A172 (cell line): ENCODE results near the gene FNBP1. TPM values are rescaled to one million over a fixed set of nuclear protein-coding genes. Genes with fewer than 3 reads are reported as not detected.
"Not testable (repeated sequence)": the region's sequence is repeated elsewhere in the genome, so short reads cannot be mapped to it uniquely, and the experiment has no call there.

Source experiments
- DNase-seq: peaks from one replicate; pipeline ENCODE4 v3.0.0-alpha.2; 2015; ENCODE audit warnings: low spot score
- total RNA-seq: library from RNA; depleted of rRNA; stranded (reverse); fragments of >200 nt; shearing (Covaris generic); gene quantifications from 2 replicates; pipeline ENCODE4 v1.2.3, GENCODE V29; 2014

FNBP1 gene
- total RNA-seq, 1 experiment from 2014 or later: 28.4 TPM

DNA sequence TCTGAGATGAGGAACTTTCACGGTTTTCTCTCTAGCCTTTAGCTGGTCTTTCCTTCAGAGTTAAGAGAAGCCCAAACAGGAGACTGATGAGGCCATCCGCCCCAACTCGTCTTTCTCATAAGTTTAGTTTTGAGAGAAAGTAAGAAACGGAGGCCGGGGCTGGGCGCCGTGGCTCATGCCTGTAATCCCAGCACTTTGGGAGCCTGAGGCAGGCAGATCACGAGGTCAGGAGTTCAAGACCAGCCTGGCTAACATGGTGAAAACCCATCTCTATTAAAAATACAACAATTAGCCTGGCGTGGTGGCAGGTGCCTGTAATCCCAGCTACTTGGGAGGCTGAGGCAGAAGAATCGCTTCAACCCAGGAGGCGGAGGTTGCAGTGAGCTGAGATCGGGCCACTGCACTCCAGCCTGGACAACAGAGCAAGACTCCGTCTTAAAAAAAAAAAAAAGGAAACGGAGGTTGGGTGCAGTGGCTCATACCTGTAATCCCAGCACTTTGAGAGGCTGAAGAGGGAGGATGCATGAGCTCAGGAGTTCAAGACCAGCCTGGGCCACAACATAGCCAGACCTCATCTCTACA is 152.2 kb downstream of the FNBP1 start:
- DNase-seq: not testable (repeated sequence)

GRCh38 chr9:129889941-129890717 is 152.9 kb downstream of the FNBP1 start:
- DNase-seq: no peak

GRCh38 chr9:129889122-129889940 is 153.7 kb downstream of the FNBP1 start:
- DNase-seq: no peak

DNA sequence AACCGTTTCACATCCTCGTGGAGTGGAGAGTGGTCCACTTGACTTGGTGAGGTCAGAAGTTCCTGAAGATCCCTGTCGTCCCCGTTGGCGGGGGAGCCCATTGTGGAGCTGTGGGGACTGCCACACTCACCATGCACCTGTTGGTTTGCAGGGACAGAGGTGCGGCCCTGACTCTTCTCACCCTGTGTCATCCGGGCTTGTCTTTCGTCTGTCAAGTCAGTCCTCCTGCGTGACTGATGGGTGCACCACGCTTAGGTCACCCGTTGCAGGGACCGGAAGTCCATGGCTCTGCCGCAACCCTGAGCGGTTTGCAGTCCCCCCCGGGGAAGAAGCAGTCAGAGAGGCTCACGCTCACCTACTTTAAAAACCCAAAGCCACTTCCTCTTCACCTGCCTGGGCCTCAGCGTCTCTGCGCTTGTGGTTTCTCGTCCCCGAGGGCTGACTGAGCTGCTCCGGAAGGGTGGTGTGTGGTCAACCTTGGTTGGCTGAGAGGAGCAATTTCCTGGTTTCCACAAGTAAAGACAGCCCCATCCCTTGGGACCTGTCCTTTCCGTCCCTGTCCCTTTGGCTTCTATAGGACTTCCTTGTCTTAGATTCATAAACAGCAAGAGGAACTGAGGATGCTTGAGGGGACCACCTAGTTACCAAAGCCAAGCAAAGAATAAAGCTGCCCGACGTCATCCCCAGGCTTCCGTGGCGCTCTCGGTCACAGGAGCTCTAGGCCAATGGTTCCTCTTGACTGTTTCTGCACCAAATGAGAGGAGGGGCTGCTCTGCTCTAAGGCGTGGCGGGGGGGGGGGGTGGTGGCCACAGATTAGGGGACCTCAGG is 154.5 kb downstream of the FNBP1 start:
- DNase-seq: no peak

DNA sequence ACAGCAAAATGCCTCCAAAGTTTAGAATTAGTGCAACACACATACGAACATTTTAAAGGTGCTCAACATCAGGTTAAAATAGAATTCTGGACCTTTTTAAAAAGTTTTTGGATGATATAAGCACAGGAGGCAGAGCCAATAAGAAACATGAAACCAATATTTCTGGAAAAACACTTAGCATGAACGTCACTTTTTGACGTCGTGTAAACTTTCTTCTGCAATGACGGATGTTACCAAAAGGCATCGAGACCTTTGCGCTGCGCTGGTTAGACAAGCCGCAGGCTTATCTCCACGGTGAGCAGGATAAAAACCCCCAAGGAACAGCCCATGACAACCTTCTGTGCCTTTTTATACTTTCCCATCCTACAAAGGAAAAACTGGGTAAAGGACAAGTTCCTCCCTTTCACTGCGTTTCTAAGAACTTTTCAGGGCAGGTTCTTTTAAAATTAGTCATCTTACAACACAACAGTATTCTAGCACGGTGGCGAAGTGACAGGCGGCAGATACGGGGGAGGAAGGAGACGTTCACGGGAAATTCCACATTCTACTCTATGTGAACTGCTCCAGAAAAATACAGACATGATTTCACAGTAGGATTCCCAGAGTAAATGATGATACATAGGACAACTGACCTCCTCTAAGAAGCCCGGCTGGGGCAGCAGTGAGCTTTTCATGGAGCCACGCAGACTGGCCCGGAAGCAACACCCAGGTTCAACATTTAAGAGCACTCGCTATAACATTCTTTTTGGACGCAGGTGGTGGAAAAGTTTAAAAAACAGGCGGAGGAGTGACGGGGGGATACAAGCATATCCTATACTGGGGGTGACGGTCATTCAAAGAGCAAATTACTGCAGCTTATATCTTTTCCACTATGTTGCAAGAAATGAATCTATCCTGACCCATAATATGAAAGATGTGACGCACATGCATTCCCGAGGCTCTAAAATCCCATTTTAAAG is 155.4 kb downstream of the FNBP1 start:
- no peak for DNase-seq

DNA sequence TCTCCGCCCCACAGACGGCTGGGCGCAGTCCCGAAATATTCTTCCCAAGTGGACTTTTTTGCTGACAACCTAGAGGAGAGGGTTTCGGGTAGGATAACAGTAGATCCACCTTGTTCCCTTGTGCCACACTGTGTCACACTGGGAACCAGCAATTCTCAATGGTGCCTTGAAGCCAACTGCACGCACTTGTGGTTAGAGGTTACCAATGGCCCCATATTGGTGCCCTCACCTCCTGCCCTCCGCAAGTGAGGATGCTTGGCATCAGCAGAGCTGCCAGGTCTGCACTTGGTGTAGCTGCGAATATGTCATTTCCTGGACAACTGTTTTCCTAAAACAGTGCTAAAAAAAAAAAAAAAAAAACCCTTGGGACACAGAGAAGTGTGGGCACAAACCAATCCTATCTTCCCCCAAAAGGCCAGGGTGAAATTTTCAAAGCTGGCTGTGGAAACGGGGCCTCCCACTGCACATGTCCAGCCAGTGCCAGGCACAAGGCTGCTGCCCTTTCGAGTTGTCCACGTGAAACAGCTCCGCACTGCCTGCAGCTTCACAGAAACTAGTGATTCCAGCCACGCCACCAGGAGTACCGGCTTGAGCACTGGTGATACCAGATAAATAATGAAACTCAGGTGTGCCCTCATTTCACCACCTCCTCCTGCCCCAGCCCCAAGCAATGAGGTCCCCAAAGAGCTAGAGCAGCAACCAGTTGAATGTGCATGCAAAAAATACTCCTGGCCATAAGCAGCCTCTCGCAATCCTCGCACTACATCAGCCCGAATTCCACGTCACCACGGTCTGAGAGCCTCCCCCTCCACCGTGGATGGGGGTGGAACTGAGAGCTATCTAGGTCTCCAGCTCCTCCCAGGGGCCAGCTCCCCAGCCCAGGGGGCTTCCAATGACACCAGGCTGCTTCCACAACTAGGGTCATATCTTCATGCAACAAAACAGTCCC is 156.5 kb downstream of the FNBP1 start:
- no peak for DNase-seq

- peak; percentile 73 for DNase-seq
Measured at GRCh38 chr9:129885670-129886106, 157.3 kb downstream of the FNBP1 start.

GRCh38 chr9:129885018-129885669 is 157.8 kb downstream of the FNBP1 start:
- DNase-seq: no peak

DNA sequence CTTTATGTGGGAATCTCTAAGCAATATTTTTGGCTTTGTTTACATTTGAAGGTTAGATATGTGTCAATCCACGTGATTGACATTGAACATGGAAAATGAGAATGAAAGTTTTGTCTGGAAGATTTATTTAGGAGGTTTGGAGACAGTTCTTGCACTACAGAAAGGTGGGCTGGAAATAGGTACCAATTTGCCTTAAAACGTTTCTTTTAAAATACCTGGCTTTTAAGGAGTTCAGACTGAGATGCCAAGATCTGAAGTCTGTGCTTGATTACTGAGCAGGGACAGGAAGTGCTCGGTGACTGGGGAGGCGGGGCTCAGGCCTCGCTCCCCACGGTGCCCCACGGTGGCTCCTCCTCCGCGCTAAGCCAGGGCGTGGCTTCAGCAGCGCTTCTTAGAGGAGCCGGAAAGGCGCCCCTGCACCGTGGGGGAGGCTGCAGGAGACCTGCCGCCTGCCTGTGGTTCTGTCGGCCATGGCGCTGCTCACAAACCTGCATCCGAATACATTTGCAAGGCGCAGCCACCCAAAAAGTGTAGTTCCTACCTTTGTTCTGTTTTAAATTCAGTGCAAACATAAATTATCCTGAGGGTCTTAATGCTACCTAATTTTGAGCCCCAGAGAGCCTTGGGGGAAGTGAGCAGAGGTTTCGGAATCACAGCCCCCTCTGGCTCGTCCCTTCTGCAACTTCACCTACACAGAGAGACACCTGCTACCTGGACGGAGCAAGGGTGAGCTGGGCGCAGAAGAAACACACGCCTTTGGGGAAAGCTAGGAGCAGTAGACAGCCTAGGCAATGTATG is 158.6 kb downstream of the FNBP1 start:
- DNase-seq: peak; percentile 78

DNA sequence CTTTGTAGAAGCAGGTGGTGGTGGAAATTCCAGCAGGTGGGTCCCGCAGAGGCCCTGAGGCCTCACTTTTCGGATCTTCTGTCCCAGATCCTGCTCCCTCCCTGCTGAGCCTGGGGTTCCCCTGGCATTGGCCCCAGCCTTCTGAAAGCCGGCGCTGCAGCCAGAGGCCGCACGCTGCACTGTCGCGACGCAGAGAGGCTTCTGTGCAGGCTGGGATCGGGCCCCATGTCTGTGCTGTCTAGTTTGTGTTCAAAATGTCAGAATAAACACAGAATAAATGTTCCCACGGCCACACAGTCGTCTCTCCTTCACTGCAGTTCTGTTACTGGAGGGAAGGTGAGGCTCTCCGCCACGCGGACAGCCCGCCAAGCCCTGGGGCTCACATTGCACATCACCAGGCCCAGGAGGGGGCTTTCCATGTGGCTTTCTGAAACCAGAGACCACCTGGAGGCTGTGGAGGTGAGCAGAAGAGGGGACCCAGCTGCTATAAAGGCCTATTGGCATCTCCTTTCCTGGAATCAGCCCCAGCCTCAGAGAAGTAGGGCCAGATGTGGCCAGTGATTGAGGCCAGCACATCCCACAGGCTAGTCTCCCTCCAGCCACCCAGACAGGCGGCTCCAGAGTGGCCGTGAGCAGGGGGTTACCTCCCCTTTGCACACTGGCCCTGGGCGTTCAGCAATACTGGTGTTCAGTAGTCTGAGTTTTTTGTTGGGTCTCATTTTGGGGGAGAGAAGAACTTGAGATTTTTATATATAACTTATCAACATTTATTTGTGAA is 161.3 kb downstream of the FNBP1 start:
- no peak for DNase-seq

- DNase-seq: no peak
Measured at GRCh38 chr9:129880654-129881546, 162.1 kb downstream of the FNBP1 start.

GRCh38 chr9:129879991-129880653 is 162.9 kb downstream of the FNBP1 start:
- no peak for DNase-seq

DNA sequence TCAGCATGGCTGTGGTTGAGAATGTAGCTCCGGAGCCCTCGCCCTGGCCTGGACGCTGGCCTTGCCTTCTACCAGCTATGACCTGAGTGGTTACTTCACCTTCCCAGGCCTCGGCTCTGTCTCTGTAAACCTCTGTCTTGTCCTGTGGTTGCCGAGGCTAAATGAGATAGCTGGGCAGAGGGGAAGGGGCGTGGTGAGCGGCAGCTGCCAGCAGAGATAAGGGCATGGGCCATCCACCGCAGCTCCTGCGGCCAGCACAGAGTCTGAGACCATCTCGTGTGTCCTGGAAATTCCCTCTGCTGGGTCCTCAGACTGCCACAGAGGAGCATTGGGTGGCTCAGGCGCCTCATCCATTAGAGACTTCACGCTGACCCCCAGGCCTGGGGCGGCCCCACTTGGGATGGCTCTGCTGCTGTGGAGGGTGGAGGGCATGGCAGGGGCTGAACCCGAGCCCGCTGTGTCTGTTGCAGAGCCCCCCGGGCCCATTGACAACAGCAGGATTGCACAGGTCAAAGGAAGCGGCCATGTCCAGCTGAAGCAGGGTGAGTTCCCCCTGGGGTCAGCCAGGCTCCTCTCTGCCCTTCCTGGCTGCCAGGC is 163.8 kb downstream of the FNBP1 start:
- no peak for DNase-seq

DNA sequence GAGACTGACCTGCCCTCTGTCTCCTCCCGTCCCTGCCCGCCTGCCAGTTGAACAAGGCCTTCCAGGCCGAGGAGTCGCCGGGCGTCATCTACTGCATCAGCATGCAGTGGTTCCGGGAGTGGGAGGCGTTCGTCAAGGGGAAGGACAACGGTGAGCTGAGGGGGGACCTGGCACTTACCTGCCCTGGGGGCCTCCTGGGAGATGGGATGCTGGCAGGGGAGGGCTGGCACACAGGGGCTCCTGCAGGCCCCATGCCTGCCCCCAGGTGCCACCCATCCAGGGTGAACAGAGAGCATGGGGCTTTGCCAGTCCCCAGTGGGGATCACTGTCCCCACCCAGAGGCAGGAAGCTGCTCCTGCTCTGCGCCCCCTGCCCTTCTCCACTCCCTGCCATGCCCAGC is 164.7 kb downstream of the FNBP1 start:
- DNase-seq: no peak

- DNase-seq: no peak
Measured at GRCh38 chr9:129876815-129877214, 166.2 kb downstream of the FNBP1 start.
